Fibroblast of skin of abdomen (primary cell): ENCODE measurements around the gene TBC1D32. TPM values are rescaled to one million over a fixed set of nuclear protein-coding genes. Genes with fewer than 3 reads are reported as not detected.
"Not testable (repeated sequence)": the region's sequence is repeated elsewhere in the genome, so short reads cannot be mapped to it uniquely, and the experiment has no call there.

Experiments
- DNase-seq: peaks from one replicate; pipeline ENCODE4 v3.0.0-alpha.2; 2013
- polyA plus RNA-seq, 2 experiments: library from polyadenylated mRNA; unstranded; fragments of 120-200 nt; gene quantifications; one replicate each; pipeline ENCODE4 v1.2.1, GENCODE V29; 2013; ENCODE audit not compliant: insufficient read length in 2 of 2

The TBC1D32 gene
- 5.6 TPM for polyA plus RNA-seq (2013, experiment 1 of 2; ENCODE audit: insufficient read length)
- polyA plus RNA-seq (2013, experiment 2 of 2; ENCODE audit: insufficient read length), result 6.7 TPM

- DNase-seq, result peak; percentile 90
Measured at GRCh38 chr6:121334299-121335086, at the start of gene TBC1D32. TBC1D32 (minus strand) TSS chr6:121334480; CDS start chr6:121334430, 50 bp downstream.

- no peak for DNase-seq
Measured at GRCh38 chr6:121383478-121383877, 49.2 kb upstream of the TBC1D32 start.

GRCh38 chr6:121382467-121383121 lies 48.3 kb upstream of the TBC1D32 start:
- DNase-seq, result peak; percentile 26

GRCh38 chr6:121376411-121376810 lies 42.1 kb upstream of the TBC1D32 start:
- no peak for DNase-seq

DNA sequence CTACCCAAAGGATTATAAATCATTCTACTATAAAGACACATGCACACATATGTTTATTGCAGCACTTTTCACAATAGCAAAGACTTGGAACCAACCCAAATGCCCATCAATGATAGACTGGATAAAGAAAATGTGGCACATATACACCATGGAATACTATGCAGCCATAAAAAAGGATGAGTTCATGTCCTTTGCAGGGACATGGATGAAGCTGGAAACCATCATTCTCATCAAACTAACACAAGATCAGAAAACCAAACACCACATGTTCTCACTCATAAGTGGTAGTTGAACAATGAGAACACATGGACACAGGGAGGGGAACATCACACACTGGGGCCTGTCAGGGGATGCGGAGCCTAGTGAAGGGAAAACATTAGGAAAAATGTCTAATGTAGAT lies 39.9 kb upstream of the TBC1D32 start:
- DNase-seq, result not testable (repeated sequence)

DNA sequence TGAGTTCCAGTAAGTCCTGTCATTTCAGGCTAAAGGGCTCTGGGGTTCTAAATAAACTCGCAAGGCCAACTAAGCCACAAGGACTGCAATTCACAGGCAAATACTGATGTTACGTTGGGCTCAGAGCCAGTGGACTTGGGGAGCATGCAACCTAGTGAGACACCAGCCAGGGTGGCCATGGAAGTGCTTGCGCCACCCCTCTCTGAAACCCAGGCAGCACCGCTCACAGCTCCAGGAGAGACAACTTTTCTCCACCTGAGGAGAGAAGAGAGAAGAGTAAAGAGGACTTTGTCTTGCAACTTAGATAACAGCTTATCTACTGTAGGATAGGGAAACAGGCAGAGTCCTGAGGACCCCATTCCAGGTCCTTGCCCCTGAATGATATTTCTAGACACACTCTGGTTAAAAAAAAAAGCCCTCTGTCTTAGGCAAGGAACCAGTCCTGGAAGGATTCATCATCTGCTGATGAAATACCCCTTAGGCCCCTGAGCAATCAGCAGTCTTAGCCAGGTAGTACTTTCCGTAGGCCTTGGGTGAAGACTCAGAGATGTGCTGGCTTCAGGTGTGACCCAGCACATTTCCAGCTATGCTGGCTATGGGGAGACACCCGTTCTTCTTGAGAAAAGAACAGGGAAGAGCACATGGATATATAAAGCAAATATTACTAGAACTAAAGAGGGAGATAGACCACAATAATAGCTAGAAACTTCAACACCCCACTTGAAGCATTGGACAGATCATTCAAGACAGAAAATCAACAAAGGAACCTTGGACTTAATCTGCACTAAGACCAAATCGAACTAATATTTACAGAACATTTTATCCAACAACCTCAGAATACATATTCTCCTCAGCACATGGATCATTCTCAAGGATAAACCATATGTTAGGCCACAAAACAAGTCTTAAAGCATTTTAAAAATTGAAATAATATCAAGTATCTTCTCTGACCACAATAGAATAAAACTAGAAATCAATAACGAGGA lies 31.5 kb upstream of the TBC1D32 start:
- no peak for DNase-seq

DNA sequence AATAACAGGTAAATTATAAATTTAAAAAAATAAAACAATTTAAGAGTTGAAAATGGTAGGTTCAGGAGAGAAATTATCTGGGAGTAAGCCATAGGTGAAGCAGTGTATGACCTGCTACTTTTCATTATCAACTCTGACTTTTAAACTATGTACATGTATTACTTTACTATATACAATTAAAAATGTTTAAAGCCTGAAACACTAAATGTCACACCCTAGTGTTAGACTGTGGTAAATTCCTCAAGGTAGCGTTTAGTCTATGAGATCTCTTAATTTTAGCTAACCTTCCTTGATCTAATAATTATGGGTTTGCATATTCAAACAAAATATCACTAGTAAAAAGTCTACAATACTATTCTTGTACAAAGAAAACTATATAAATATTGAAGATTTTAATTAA lies 22.3 kb upstream of the TBC1D32 start:
- no peak for DNase-seq

GRCh38 chr6:121354764-121355163 lies 20.5 kb upstream of the TBC1D32 start:
- DNase-seq, result no peak

DNA sequence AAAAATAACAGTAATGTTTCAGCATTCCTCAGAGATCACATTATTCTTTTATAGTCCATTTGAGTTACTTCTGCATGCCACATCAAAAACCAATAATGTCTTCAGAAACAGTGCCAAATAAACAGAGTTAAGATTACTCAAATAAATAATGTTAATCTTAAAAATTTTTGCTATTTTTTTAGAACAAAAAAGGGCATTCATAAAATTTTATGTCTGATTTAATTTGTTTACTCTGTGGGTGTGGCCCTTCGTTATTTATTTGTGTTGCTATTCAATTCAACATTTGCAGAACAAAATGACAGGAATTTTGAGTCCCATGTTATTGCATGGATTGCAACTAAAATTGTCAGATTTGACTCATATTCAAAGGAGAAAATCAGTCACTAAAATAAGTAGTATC lies 18.7 kb upstream of the TBC1D32 start:
- DNase-seq, result no peak

- DNase-seq, result no peak
Measured at GRCh38 chr6:121351916-121352315, 17.6 kb upstream of the TBC1D32 start.

DNA sequence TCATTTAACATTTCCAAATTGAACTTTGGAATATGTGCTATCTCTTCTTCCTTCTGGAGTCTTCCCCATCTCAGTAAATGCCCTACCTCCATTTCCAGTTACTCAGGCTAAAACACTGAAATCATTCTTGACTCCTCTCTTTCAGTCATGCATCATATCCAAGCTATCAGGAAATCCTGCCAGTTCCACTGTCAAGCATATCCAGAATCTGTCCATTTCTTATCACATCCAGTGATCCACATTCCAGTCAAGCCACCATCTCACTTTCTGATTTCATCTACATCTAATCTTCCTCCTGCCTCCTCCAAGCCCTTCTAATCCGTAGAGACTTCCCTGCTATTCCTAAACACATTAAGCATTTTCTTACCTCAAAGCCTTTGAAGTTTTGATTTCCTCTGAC lies 15.3 kb upstream of the TBC1D32 start:
- no peak for DNase-seq

- DNase-seq, result no peak
Measured at GRCh38 chr6:121347484-121347883, 13.2 kb upstream of the TBC1D32 start.

GRCh38 chr6:121344539-121344938 lies 10.3 kb upstream of the TBC1D32 start:
- DNase-seq, result no peak

DNA sequence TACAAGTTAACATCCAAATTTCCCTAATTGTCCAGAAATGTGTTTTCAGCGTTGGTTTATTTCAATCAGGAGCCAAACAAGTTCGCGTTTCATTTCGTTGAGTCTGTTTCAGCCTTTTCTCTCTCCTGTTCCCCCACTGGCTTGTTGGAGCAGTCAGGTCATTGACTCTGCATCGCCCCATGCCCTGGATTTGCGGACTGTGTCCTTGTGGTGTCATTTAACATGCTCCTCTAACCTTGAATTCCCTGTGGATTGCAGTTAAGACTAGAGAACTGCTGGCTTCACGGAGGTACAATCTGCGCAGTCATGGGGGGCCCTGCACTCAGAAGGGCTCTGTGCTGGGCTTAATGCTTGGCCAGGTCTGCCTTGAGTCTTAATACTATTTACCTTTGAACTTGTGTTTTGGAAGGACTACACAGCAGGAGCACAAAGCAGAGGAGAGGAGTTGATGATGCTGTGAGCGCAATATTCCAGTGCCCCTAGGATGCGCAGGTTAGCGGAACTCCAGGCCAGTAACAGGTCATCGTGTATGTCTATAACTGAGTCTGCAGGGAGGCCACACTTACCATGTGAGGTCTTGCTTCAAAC lies 5.5 kb upstream of the TBC1D32 start:
- no peak for DNase-seq

- DNase-seq, result no peak
Measured at GRCh38 chr6:121338956-121339355, 4.7 kb upstream of the TBC1D32 start.

- no peak for DNase-seq
Measured at GRCh38 chr6:121338366-121338765, 4.1 kb upstream of the TBC1D32 start.

- DNase-seq, result peak; percentile 19
Measured at GRCh38 chr6:121335087-121336008, 1.1 kb upstream of the TBC1D32 start.

- not testable (repeated sequence) for DNase-seq
Measured at GRCh38 chr6:121333694-121334093, 586 bp downstream of the TBC1D32 start.

GRCh38 chr6:121333196-121333595 lies 1.1 kb downstream of the TBC1D32 start:
- DNase-seq, result no peak

DNA sequence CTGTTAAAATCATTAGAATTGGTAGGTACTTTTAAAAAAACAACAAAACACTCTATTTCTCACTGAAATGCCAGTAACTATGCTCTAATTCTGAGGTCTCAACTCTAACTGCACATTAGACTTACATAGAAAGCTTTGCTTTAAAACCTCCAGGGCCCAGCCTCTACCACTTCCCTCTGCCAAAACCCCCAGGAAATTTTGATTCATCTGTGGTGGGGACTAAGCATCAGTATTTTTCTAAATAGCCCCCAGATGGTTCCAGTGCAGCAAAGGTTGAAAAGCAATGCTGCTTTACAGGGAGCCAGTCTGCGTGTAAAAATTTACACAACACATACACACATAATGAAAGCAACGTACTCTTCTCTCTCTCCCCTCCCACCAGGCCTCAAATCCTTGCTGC lies 3.8 kb downstream of the TBC1D32 start:
- no peak for DNase-seq

GRCh38 chr6:121321282-121321681 lies 13.0 kb downstream of the TBC1D32 start:
- no peak for DNase-seq
